Inflammatory macrophage treated with lipopolysaccharide for 1 hour (primary cell): ENCODE data around the gene TMEM100.
A peak's percentile ranks its signal among the peaks of the same experiment; 100 is the strongest.
"Not testable (repeated sequence)": the region's sequence is repeated elsewhere in the genome, so short reads cannot be mapped to it uniquely, and the experiment has no call there.

Source experiments
- DNase-seq, 2 donors: peaks; one replicate each; pipeline ENCODE4 v3.0.0-alpha.2; 2020 to 2022

The TMEM100 gene

GRCh38 chr17:55683550-55684315, 38.9 kb downstream of the TMEM100 start:
- DNase-seq: no peak

GRCh38 chr17:55681342-55681700, 41.3 kb downstream of the TMEM100 start:
- no peak for DNase-seq

GRCh38 chr17:55680686-55681341, 41.9 kb downstream of the TMEM100 start:
- no peak for DNase-seq

GRCh38 chr17:55677446-55677845, 45.2 kb downstream of the TMEM100 start:
- DNase-seq: no peak

GRCh38 chr17:55676274-55676673, 46.4 kb downstream of the TMEM100 start:
- no peak for DNase-seq

GRCh38 chr17:55673743-55674506, 48.7 kb downstream of the TMEM100 start:
- DNase-seq: peak; percentile 79 to 91

GRCh38 chr17:55672585-55673501, 49.8 kb downstream of the TMEM100 start:
- peak; percentile 76 to 83 for DNase-seq

- DNase-seq: not testable (repeated sequence)
Observed at GRCh38 chr17:55672010-55672409, 50.7 kb downstream of the TMEM100 start.
